ENCODE results near the gene MOCS2.

Gene MOCS2

GRCh38 chr5:53059281-53059680, 50.3 kb downstream of the MOCS2 start:
- in situ Hi-C loops (cut with HindIII; ENCODE audit: low sequenced_read_pairs) = no loop called here

GRCh38 chr5:53055365-53055764, 54.2 kb downstream of the MOCS2 start:
- in situ Hi-C loops (cut with HindIII; ENCODE audit: low sequenced_read_pairs) = no loop called here

- in situ Hi-C loops (cut with HindIII; ENCODE audit: low sequenced_read_pairs) = no loop called here
Observed at GRCh38 chr5:53053364-53053763, 56.2 kb downstream of the MOCS2 start.

GRCh38 chr5:53052499-53052898, 57.1 kb downstream of the MOCS2 start:
- in situ Hi-C loops (cut with HindIII; ENCODE audit: low sequenced_read_pairs) = no loop called here

- in situ Hi-C loops (cut with HindIII; ENCODE audit: low sequenced_read_pairs) = no loop called here
Observed at GRCh38 chr5:53048248-53048647, 61.3 kb downstream of the MOCS2 start.
